Heart left ventricle (tissue), 13 donors: ENCODE measurements around the gene MAP3K15.

Experiments
- CTCF ChIP-seq, 12 donors: fragments of 200-600 bp; sonication (generic) in 4 of 12; IDR thresholded peaks; one replicate each; pipeline versions ENCODE4 v1.5.0 to v1.8.0; 2018 to 2022; ENCODE audit warnings: antibody characterized with exemption in 12 of 12, mild to moderate bottlenecking in 5 of 12
- POLR2A ChIP-seq, 2 donors: fragments of 450-650 bp; IDR thresholded peaks; one replicate each; pipeline ENCODE4 v1.6.1; 2017; ENCODE audit warnings: antibody characterized with exemption in 2 of 2, mild to moderate bottlenecking in 2 of 2, moderate library complexity in 2 of 2
- donor health status: ischemic (EF 13 %, LVEDD 7.1; RV severe dilation, severe dysfunction).
- donor health status: DM: no; HTN: yes; CAD: no.
- donor health status: DM: no; HTN: no; CAD: no.
- donor health status: ischemic (EF 25% LVEDD 6.9; RV normal size, moderate dysfunction).
- donor health status: ischemic (EF 25% LVEDD 5.7; RV mildly dilated, moderate dysfunction).
- donor health status: ischemic (EF 35%, LVEDD 5.7; RV mildly dilated, moderate dysfunction).
- donor health status: nonischemic (EF 11% LVEDD 7.7; RV severe dilation, severe dysfunction).
- donor health status: DM: yes; HTN: yes; CAD: no.
- donor health status: PGD.
- donor health status: ischemic (EF 29% LVEDD 5.4; RV normal size, mild dysfunction).
- donor health status: nonischemic (EF 23%, LVEDD 6.1; RV moderate dilation, normal function).

GRCh38 chrX:19515615-19516105, 352 bp upstream of the MAP3K15 start:
- TF ChIP-seq CTCF (IDR thresholded peaks at IDR 0.05), result peak in 5 of 12 donors; percentile 21 to 40 (median 32)
- no peak for TF ChIP-seq POLR2A (IDR thresholded peaks at IDR 0.05)
